PC-9 (cell line): Measurements from ENCODE around the gene ATP8B3. TPM values are rescaled to one million over a fixed set of nuclear protein-coding genes. Genes with fewer than 3 reads are reported as not detected.

Experiments
- BruUV-seq: library from RNA; stranded (reverse); fragments of 400-500 nt; replicated peaks from 2 replicates; lab custom pipeline; 2021; lab: Mats Ljungman, UMichigan
- CTCF ChIA-PET: fragments of 300-600 bp; sonication (Branson Sonifier 250); formaldehyde crosslinking; loops from one replicate; lab custom pipeline; 2022; ENCODE audit warnings: antibody characterized with exemption; lab: Charles Lee
- POLR2A ChIA-PET: fragments of 300-600 bp; sonication (Branson Sonifier 250); formaldehyde crosslinking; loops from one replicate; lab custom pipeline; 2022; ENCODE audit warnings: antibody characterized with exemption; ENCODE audit not compliant: unreplicated experiment; lab: Charles Lee
- DNase-seq, 2 experiments: peaks; one replicate each; pipeline versions ENCODE4 v3.0.0 to v3.0.0-alpha.2; 2015 to 2022; ENCODE audit warnings: mixed read lengths in 1 of 2
- H2AFZ ChIP-seq: fragments of 200-600 bp; sonication (generic); 2 replicates; pipeline ENCODE4 v1.8.1; 2017; ENCODE audit warnings: antibody characterized with exemption
- H3F3A ChIP-seq: fragments of 200-600 bp; sonication (generic); 2 replicates; pipeline ENCODE4 v1.8.1; 2017; ENCODE audit warnings: antibody characterized with exemption, mild to moderate bottlenecking, low read depth; ENCODE audit not compliant: insufficient read depth
- H3K27ac ChIP-seq: fragments of 200-600 bp; sonication (generic); 2 replicates; pipeline ENCODE4 v1.6.1; 2016; ENCODE audit warnings: mixed run types
- H3K27me3 ChIP-seq: fragments of 200-600 bp; sonication (generic); 2 replicates; pipeline ENCODE4 v1.6.1; 2016; ENCODE audit warnings: low read depth, mixed run types; ENCODE audit not compliant: insufficient read depth
- H3K36me3 ChIP-seq: fragments of 200-600 bp; sonication (generic); 2 replicates; pipeline ENCODE4 v1.6.1; 2016; ENCODE audit warnings: low read depth, mixed run types
- H3K4me1 ChIP-seq: fragments of 200-600 bp; sonication (generic); replicated peaks from 2 replicates; pipeline ENCODE4 v1.6.1; 2016; ENCODE audit warnings: mixed run types; ENCODE audit not compliant: insufficient read depth
- H3K4me2 ChIP-seq: fragments of 200-600 bp; sonication (generic); 2 replicates; pipeline ENCODE4 v1.6.1; 2017; ENCODE audit warnings: mixed run types
- H3K4me3 ChIP-seq: fragments of 200-600 bp; sonication (generic); 2 replicates; pipeline ENCODE4 v1.6.1; 2016; ENCODE audit warnings: mixed run types
- H3K79me2 ChIP-seq: fragments of 200-600 bp; sonication (generic); 2 replicates; pipeline ENCODE4 v1.6.1; 2017; ENCODE audit warnings: low read depth, mixed run types
- H3K9me2 ChIP-seq: fragments of 200-600 bp; sonication (generic); 2 replicates; pipeline ENCODE4 v1.8.1; 2017; ENCODE audit warnings: mild to moderate bottlenecking; ENCODE audit not compliant: insufficient read depth
- H3K9me3 ChIP-seq: fragments of 200-600 bp; sonication (generic); 2 replicates; pipeline ENCODE4 v1.8.1; 2016; ENCODE audit warnings: low read depth; ENCODE audit not compliant: insufficient read depth
- H4K20me1 ChIP-seq: fragments of 200-600 bp; sonication (generic); 2 replicates; pipeline ENCODE4 v1.8.1; 2017; ENCODE audit not compliant: insufficient read depth
- CTCF ChIP-seq: fragments of 200-600 bp; sonication (generic); conservative IDR thresholded peaks from 2 replicates; pipeline ENCODE4 v1.6.1; 2017; ENCODE audit warnings: mixed run types, antibody characterized with exemption, mild to moderate bottlenecking, moderate library complexity
- EZH2 ChIP-seq: fragments of 200-600 bp; sonication (generic); IDR thresholded peaks from 2 replicates; pipeline ENCODE4 v1.8.0; 2017; ENCODE audit warnings: antibody characterized with exemption, low read depth
- intact Hi-C: fragments of 100-400 bp; cut with micrococcal nuclease; formaldehyde crosslinking; loops from one replicate; pipeline ENCODE4 v1.10.0; 2022; ENCODE audit not compliant: unreplicated experiment
- total RNA-seq: library from RNA; stranded (reverse); gene quantifications from 2 replicates; pipeline ENCODE4 v1.2.3, GENCODE V29; 2021

Gene ATP8B3
- total RNA-seq, 1 experiment from 2014 or later, result 8.3 TPM

- CTCF ChIA-PET, result interaction anchor here (0.6 kb wide), 1 partner anchor 271 kb away, joined by 7 read pairs; the partner anchor contains the start of gene C19orf25
- no peak for DNase-seq
- POLR2A ChIA-PET, result no interaction called here
- intact Hi-C loops, result loop anchor here (5.0 kb wide), 1 partner anchor 92 kb away; no protein-coding TSS in a partner anchor
- H3K4me1 ChIP-seq, result peaks cover 8% of the 10 kb centered on the region
- H3K9me3 ChIP-seq, result no peaks in the 10 kb centered on the region
- no peaks in the 10 kb centered on the region for H4K20me1 ChIP-seq
- no peaks in the 10 kb centered on the region for H3K36me3 ChIP-seq
- H3K79me2 ChIP-seq, result no peaks in the 10 kb centered on the region
- TF ChIP-seq CTCF (no peak), EZH2 (no peak)
- peak overlapping the region; percentile 87 for H3K4me2 ChIP-seq
- H3K27ac ChIP-seq, result peak overlapping the region; percentile 94
- no TSS peak for BruUV-seq
- H3K9me2 ChIP-seq, result no peaks in the 10 kb centered on the region
- peak overlapping the region; percentile 75 for H2AFZ ChIP-seq
- H3K4me3 ChIP-seq, result peak overlapping the region; percentile 71
- H3K27me3 ChIP-seq, result no peaks in the 10 kb centered on the region
- H3F3A ChIP-seq, result peaks cover 15% of the 10 kb centered on the region; the same call in 1 of the 2 replicates
Observed at GRCh38 chr19:1749373-1750342, 62.4 kb downstream of the ATP8B3 start.

GRCh38 chr19:1748873-1749341 is 63.2 kb downstream of the ATP8B3 start:
- ChIA-PET CTCF (no interaction called here), POLR2A (no interaction called here)
- intact Hi-C loops, result loop anchor here (5.0 kb wide), 1 partner anchor 92 kb away; no protein-coding TSS in a partner anchor
- no peaks in the 10 kb centered on the region for H3K27me3 ChIP-seq
- peaks cover 15% of the 10 kb centered on the region; the same call in 1 of the 2 replicates for H3F3A ChIP-seq
- TF ChIP-seq EZH2, result no peak
- TF ChIP-seq CTCF, result no peak
- H3K27ac ChIP-seq, result peak overlapping the region; percentile 94
- no peaks in the 10 kb centered on the region for H3K9me2 ChIP-seq
- BruUV-seq, result no TSS peak
- peak overlapping the region; percentile 75 for H2AFZ ChIP-seq
- no peak for DNase-seq
- H3K79me2 ChIP-seq, result no peaks in the 10 kb centered on the region
- H3K4me3 ChIP-seq, result peak overlapping the region; percentile 71
- no peaks in the 10 kb centered on the region for H3K36me3 ChIP-seq
- H4K20me1 ChIP-seq, result no peaks in the 10 kb centered on the region
- H3K4me2 ChIP-seq, result peak overlapping the region; percentile 87
- H3K4me1 ChIP-seq, result peaks cover 8% of the 10 kb centered on the region
- H3K9me3 ChIP-seq, result no peaks in the 10 kb centered on the region

DNA sequence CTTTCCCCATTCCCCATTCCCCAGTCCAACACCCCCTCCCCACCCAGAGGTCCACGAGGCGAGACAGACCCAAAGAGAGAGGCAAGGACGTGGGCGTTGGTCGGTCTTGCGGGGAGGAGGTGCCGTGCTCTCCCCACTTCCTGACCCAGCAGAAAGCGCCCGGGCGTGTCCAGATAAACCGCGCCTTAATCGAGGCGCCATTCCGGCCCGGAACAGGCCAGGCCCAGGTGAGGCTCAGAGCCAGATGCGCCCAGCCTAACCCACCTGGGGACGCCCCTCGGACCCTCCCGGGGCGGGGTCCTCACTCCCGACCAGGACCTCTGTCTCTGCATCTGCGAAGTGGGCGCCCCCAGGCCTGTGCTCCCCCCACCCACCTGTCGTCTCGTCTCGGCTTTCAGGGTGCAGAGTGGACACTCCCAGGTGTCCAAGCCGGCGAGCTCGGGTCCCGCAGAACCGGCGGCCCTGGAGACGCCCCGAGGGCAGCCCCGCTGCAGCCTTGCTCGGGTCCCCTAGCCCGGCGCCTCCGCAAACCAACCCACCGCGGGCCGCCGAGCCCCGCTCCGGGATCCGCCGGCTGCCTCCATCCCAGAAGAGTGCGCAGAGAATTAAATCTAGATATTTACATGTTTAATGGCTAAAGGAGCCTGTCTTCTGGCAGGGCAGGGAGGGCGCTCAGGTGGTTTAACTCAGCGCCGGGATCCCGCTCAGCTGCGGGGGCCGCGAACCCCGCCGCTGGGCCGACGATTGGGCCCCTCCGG is 63.8 kb downstream of the ATP8B3 start:
- Histone ChIP-seq H3K27ac (peak overlapping the region; percentile 94), H3K4me3 (peak overlapping the region; percentile 71), H3F3A (peaks cover 15% of the 10 kb centered on the region; the same call in 1 of the 2 replicates), H3K27me3 (no peaks in the 10 kb centered on the region), H3K4me1 (peaks cover 8% of the 10 kb centered on the region), H3K4me2 (peak overlapping the region; percentile 87), H3K9me2 (no peaks in the 10 kb centered on the region), H3K9me3 (no peaks in the 10 kb centered on the region), H4K20me1 (no peaks in the 10 kb centered on the region), H2AFZ (peak overlapping the region; percentile 75), H3K36me3 (no peaks in the 10 kb centered on the region), H3K79me2 (no peaks in the 10 kb centered on the region)
- intact Hi-C loops, result loop anchor here (5.0 kb wide), 1 partner anchor 91 kb away; no protein-coding TSS in a partner anchor
- ChIA-PET CTCF (no interaction called here), POLR2A (interaction anchor here (0.6 kb wide), 1 partner anchor 95 kb away, joined by 14 read pairs; no protein-coding TSS in a partner anchor)
- DNase-seq, result no peak
- TF ChIP-seq EZH2, result no peak
- no peak for TF ChIP-seq CTCF
- BruUV-seq, result TSS peak; percentile 82
